HepG2 (cell line): ENCODE data around the gene BRCA1. TPM values are rescaled to one million over a fixed set of nuclear protein-coding genes. Genes with fewer than 3 reads are reported as not detected.

Experiments
- AFF4 ChIP-seq: sonication (generic); formaldehyde crosslinking; IDR thresholded peaks from 2 replicates; pipeline ENCODE4 v1.4.0; 2020; ENCODE audit warnings: missing genetic modification reagents
- BRCA1 ChIP-seq: sonication (generic); formaldehyde crosslinking; IDR thresholded peaks from 2 replicates; pipeline ENCODE4 v1.4.0; 2020; ENCODE audit warnings: missing genetic modification reagents
- ETS1 ChIP-seq: sonication (generic); formaldehyde crosslinking; IDR thresholded peaks from 2 replicates; pipeline ENCODE4 v1.4.0; 2020; ENCODE audit warnings: missing genetic modification reagents
- GTF3A ChIP-seq: sonication (generic); formaldehyde crosslinking; conservative IDR thresholded peaks from 2 replicates; pipeline ENCODE4 v1.4.0; 2020; ENCODE audit warnings: mild to moderate bottlenecking, missing genetic modification reagents
- MLLT10 ChIP-seq: sonication (generic); formaldehyde crosslinking; IDR thresholded peaks from 2 replicates; pipeline ENCODE4 v1.4.0; 2020; ENCODE audit warnings: missing genetic modification reagents
- PAWR ChIP-seq: sonication (generic); formaldehyde crosslinking; IDR thresholded peaks from 2 replicates; pipeline ENCODE4 v1.4.0; 2020; ENCODE audit warnings: missing genetic modification reagents, mild to moderate bottlenecking, borderline replicate concordance
- ZNF383 ChIP-seq: sonication (generic); formaldehyde crosslinking; IDR thresholded peaks from 2 replicates; pipeline ENCODE4 v1.4.0; 2020; ENCODE audit warnings: missing genetic modification reagents, mild to moderate bottlenecking, borderline replicate concordance
- polyA plus RNA-seq, 8 experiments: library from polyadenylated mRNA; depleted of rRNA in 3 of 8; stranded (reverse) in 7 of 8; unstranded in 1 of 8; fragments of >200 nt; fragmentation: Illumina TruSeq in 4 of 8; extraction: Trizol in 4 of 8; gene quantifications; 2 replicates each; pipeline versions ENCODE4 v1.2.1 to v1.2.3, GENCODE V29; 2011 to 2016; ENCODE audit warnings: low read depth in 4 of 8, missing spikeins in 1 of 8, mixed read lengths in 1 of 8; ENCODE audit not compliant: insufficient read depth in 1 of 8
- total RNA-seq, 5 experiments: library from RNA; depleted of rRNA; stranded (reverse); fragments of >200 nt; fragmentation: Illumina TruSeq; extraction: Trizol; gene quantifications; 2 replicates each; pipeline ENCODE4 v1.2.3, GENCODE V29; 2016; ENCODE audit warnings: low read depth in 1 of 5

The BRCA1 gene
- total and polyA plus RNA-seq, 2 of the 13 experiments (the other 11 are each of a cell fraction or from before 2014, with no cell fraction given): 13.3 to 37.5 TPM

DNA sequence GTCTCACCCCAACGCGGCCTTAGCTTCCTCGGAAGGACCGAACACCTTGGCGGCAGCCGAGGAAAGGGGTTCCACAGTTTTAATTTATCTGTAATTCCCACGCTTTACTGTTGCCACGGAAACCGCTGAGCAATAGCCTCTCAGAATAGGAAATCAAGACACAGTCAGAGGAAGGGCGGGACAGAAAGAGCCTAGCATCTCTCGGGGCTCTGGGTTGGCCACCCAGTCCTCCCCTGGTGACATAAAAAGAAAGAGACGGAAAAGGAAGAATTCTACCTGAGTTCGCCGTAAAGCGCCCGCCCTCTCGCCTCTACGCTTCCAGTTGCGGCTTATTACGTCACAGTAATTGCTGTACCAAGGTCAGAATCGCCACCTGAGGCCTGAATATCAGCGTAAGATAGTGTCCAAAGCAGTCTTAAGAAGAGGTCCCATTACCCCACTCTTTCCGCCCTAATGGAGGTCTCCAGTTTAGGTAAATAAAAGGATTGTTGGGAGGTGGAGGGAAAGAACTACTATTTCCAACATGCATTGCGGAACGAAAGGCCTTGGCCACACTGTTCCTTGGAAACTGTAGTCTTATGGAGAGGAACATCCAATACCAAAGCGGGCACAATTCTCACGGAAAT, 45.1 kb upstream of the BRCA1 start (continued):
- TF ChIP-seq AFF4 (0 out of 2 replicates have a peak, but pooled peaks have one; percentile 35), ZNF383 (CRISPR knock-in tag) (no peak), GTF3A (no peak), ETS1 (CRISPR knock-in tag) (no peak), PAWR (CRISPR knock-in tag) (no peak), BRCA1 (no peak), MLLT10 (no peak)
